ENCODE data around the gene AIFM2. TPM values are rescaled to one million over a fixed set of nuclear protein-coding genes. Genes with fewer than 3 reads are reported as not detected.

AIFM2 gene
- polyA plus RNA-seq, 1 of the 3 experiments (the other 2 are of a cell fraction): 9.5 TPM

DNA sequence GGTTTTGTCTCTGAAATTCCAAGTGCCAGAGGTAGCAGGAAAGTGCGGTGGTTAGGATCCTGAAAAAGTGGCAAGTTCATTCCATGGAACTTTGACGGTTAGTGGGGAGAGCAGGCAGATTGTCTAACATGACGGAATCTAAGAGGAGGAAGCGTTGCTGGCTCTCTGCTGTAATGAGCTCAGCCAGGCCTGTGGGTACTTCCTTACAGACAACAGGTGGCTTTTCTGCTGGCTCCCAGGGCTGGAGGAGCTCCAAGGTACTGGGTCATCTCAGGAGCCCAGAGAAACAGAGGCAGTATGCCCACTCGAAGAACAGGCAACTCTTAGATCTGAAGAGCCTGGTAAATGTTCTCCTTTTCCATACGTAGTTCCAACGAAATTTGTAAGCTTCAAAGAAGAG is 3.1 kb upstream of the AIFM2 start (continued):
- TF ChIP-seq RXRA (IDR thresholded peaks at IDR 0.05; ENCODE audit: borderline replicate concordance, low read depth) (no peak), FOSL2 (IDR thresholded peaks at IDR 0.05; ENCODE audit: borderline replicate concordance, low read depth) (no peak), RFX5 (IDR thresholded peaks at IDR 0.05; ENCODE audit: low read length) (no peak)
- TF ChIP-seq, protein P1, sequence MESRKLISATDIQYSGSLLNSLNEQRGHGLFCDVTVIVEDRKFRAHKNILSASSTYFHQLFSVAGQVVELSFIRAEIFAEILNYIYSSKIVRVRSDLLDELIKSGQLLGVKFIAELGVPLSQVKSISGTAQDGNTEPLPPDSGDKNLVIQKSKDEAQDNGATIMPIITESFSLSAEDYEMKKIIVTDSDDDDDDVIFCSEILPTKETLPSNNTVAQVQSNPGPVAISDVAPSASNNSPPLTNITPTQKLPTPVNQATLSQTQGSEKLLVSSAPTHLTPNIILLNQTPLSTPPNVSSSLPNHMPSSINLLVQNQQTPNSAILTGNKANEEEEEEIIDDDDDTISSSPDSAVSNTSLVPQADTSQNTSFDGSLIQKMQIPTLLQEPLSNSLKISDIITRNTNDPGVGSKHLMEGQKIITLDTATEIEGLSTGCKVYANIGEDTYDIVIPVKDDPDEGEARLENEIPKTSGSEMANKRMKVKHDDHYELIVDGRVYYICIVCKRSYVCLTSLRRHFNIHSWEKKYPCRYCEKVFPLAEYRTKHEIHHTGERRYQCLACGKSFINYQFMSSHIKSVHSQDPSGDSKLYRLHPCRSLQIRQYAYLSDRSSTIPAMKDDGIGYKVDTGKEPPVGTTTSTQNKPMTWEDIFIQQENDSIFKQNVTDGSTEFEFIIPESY (IDR thresholded peaks at IDR 0.05; ENCODE audit: borderline replicate concordance, low read depth): no peak
- TF ChIP-seq, protein P2, sequence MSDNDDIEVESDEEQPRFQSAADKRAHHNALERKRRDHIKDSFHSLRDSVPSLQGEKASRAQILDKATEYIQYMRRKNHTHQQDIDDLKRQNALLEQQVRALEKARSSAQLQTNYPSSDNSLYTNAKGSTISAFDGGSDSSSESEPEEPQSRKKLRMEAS (IDR thresholded peaks at IDR 0.05; ENCODE audit: low read depth): no peak
- TF ChIP-seq, protein P3, sequence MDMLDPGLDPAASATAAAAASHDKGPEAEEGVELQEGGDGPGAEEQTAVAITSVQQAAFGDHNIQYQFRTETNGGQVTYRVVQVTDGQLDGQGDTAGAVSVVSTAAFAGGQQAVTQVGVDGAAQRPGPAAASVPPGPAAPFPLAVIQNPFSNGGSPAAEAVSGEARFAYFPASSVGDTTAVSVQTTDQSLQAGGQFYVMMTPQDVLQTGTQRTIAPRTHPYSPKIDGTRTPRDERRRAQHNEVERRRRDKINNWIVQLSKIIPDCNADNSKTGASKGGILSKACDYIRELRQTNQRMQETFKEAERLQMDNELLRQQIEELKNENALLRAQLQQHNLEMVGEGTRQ (IDR thresholded peaks at IDR 0.05; ENCODE audit: borderline replicate concordance, low read depth, low read length): no peak

DNA sequence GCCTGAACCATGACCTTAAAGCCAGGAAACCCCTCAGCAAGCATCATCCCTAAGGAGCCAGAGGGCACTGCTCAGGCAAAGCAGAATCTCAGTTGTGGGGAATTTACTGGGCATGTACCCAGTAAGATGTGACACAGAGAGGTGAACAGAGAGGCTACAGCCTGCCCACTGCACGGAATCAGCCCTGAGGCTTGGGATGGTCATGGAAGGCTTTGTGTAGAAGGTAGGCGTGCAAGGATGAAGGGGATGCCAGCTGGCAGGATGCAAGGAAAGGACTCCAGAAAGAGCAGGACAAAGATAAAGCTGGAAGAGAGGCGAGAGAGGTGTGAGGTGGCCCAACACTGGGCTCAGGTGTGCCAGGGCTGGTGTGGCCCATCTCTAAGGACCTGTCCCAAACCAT is 2.4 kb upstream of the AIFM2 start:
- ChIA-PET CTCF (interaction anchor here (0.7 to 4.7 kb wide), 6 partner anchors 10 to 177 kb away, joined by 3 to 38 read pairs (median 4); partner anchors contain the start of gene TYSND1), POLR2A (no interaction called here)
- Histone ChIP-seq H3F3A (replicated peaks; ENCODE audit: insufficient read depth) (no peaks in the 10 kb centered on the region), H3K79me2 (ENCODE audit: insufficient read depth) (no peaks in the 10 kb centered on the region; the same call in 1 of the 2 replicates), H3K4me3 (ENCODE audit: low read depth in 2 of 2, low read length in 1 of 2) (no peak overlapping the region), H3K9ac (no peak overlapping the region), H3K36me3 (replicated peaks in 1 of 2; ENCODE audit: control insufficient read depth in 1 of 2, insufficient read depth in 2 of 2, low read length in 1 of 2) (peaks cover 0 to 6% of the 10 kb centered on the region in 2 experiments), H3K27me3 (ENCODE audit: insufficient read depth) (no peaks in the 10 kb centered on the region), H3K4me2 (no peak overlapping the region), H2AFZ (ENCODE audit: low read depth) (no peak overlapping the region), H3K9me2 (no peaks in the 10 kb centered on the region), H3K9me3 (no peaks in the 10 kb centered on the region), H4K20me1 (ENCODE audit: insufficient read depth) (no peaks in the 10 kb centered on the region), H3K27ac (ENCODE audit: low read depth in 2 of 2, low read length in 1 of 2) (no peak overlapping the region), H3K4me1 (ENCODE audit: control insufficient read depth in 1 of 2, insufficient read depth in 2 of 2, low read depth in 1 of 2, low read length in 1 of 2) (peaks cover 0 to 5% of the 10 kb centered on the region in 2 experiments; a peak in 1 of 4 replicates)
- no peak for DNase-seq
- WGBS (ENCODE audit: low lambda C conversion rate): 95% methylated on average over 3 of the region's 3 CpGs
- TF ChIP-seq TAF1 (IDR thresholded peaks at IDR 0.05; ENCODE audit: borderline replicate concordance, low read depth, low read length): no peak

DNA sequence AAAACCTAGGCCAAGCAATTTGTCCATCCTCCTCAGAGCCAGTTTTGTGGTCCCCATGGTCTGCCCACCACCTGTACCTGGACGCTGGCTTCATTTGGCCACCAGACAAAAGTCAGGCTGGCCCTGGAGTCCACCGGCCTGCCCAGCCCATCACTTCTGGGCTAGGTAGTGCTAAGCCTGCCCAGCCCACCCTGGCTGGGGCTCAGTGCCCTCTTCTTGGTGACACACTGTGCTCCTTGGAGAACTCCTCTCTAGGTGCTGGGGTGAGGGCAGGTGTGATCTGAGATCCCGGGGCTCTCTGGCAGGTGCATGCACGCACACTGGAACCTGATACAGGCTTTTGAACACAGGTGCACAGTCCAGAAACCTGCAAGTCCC is 1.1 kb downstream of the AIFM2 start:
- H3K4me2 ChIP-seq: peak overlapping the region; percentile 75; the same call in 1 of the 2 replicates
- H3K9me3 ChIP-seq: no peaks in the 10 kb centered on the region
- H4K20me1 ChIP-seq (ENCODE audit: insufficient read depth): no peaks in the 10 kb centered on the region
- H3K4me3 ChIP-seq (ENCODE audit: low read depth in 2 of 2, low read length in 1 of 2): no peak overlapping the region
- TF ChIP-seq MEF2A (IDR thresholded peaks at IDR 0.05; ENCODE audit: borderline replicate concordance, low read depth) (no peak), TAF1 (IDR thresholded peaks at IDR 0.05; ENCODE audit: borderline replicate concordance, low read depth, low read length) (no peak), NFIC (IDR thresholded peaks at IDR 0.05; ENCODE audit: borderline replicate concordance) (no peak), YY1 (IDR thresholded peaks at IDR 0.05; ENCODE audit: low read depth) (no peak), RXRA (IDR thresholded peaks at IDR 0.05; ENCODE audit: borderline replicate concordance, low read depth) (no peak), TCF12 (IDR thresholded peaks at IDR 0.05) (no peak)
- no peak for DNase-seq
- H3K27ac ChIP-seq (ENCODE audit: low read depth in 2 of 2, low read length in 1 of 2): no peak overlapping the region
- no peaks in the 10 kb centered on the region for H3K27me3 ChIP-seq (ENCODE audit: insufficient read depth)
- no peaks in the 10 kb centered on the region for H3K9me2 ChIP-seq
- ChIA-PET POLR2A (no interaction called here), CTCF (interaction anchor here (1.0 to 5.7 kb wide), 2 partner anchors 15 to 16 kb away, joined by 3 to 62 read pairs; no protein-coding TSS in a partner anchor)
- peaks cover 0 to 3% of the 10 kb centered on the region in 2 experiments; a peak in 1 of 4 replicates for H3K4me1 ChIP-seq (ENCODE audit: control insufficient read depth in 1 of 2, insufficient read depth in 2 of 2, low read depth in 1 of 2, low read length in 1 of 2)
- no peak overlapping the region for H2AFZ ChIP-seq (ENCODE audit: low read depth)
- no peaks in the 10 kb centered on the region for H3K36me3 ChIP-seq (replicated peaks in 1 of 2; ENCODE audit: control insufficient read depth in 1 of 2, insufficient read depth in 2 of 2, low read length in 1 of 2)
- H3K9ac ChIP-seq: no peak overlapping the region
- H3F3A ChIP-seq (replicated peaks; ENCODE audit: insufficient read depth): peaks cover 5% of the 10 kb centered on the region
- H3K79me2 ChIP-seq (ENCODE audit: insufficient read depth): no peaks in the 10 kb centered on the region; the same call in 1 of the 2 replicates
- WGBS (ENCODE audit: low lambda C conversion rate): 94% methylated on average over 2 of the region's 4 CpGs
